ENCODE measurements around the gene CBLN3. TPM values are rescaled to one million over a fixed set of nuclear protein-coding genes. Genes with fewer than 3 reads are reported as not detected.

CBLN3 gene
- total RNA-seq, 2 experiments from 2014 or later: 1.1 to 1.3 TPM

GRCh38 chr14:24411443-24412389, 17.8 kb downstream of the CBLN3 start:
- DNase-seq: peak; percentile 47
- no peaks in the 10 kb centered on the region for H3K27me3 Mint-ChIP-seq (ENCODE audit: low read depth)
- H3K4me1 Mint-ChIP-seq (ENCODE audit: low read depth): no peaks in the 10 kb centered on the region
- H3K9me3 Mint-ChIP-seq (ENCODE audit: insufficient read depth): no peaks in the 10 kb centered on the region
- ChIA-PET CTCF (interaction anchor here (1.3 to 3.1 kb wide), 5 partner anchors 15 to 78 kb away, joined by 3 to 18 read pairs (median 3); no protein-coding TSS in a partner anchor), POLR2A (no interaction called here)
- no peak overlapping the region for H3K4me3 Mint-ChIP-seq
- ATAC-seq: peak; percentile 73
- H3K36me3 Mint-ChIP-seq (ENCODE audit: low read depth): no peaks in the 10 kb centered on the region
- H3K27ac Mint-ChIP-seq: no peak overlapping the region

- no peaks in the 10 kb centered on the region for H3K9me3 Mint-ChIP-seq (ENCODE audit: insufficient read depth)
- ATAC-seq (no peak), DNase-seq (no peak)
- CTCF ChIA-PET: interaction anchor here (1.2 to 1.8 kb wide), 6 partner anchors 21 to 77 kb away, joined by 3 to 10 read pairs (median 4); no protein-coding TSS in a partner anchor
- H3K4me3 Mint-ChIP-seq: no peak overlapping the region
- no peaks in the 10 kb centered on the region for H3K36me3 Mint-ChIP-seq (ENCODE audit: low read depth)
- peaks cover 2% of the 10 kb centered on the region for H3K27me3 Mint-ChIP-seq (ENCODE audit: low read depth)
- H3K27ac Mint-ChIP-seq: no peak overlapping the region
- POLR2A ChIA-PET: interaction anchor here (1.1 kb wide), 1 partner anchor 20 kb away, joined by 6 read pairs; the partner anchor contains the start of gene KHNYN
- H3K4me1 Mint-ChIP-seq (ENCODE audit: low read depth): no peaks in the 10 kb centered on the region
Observed at GRCh38 chr14:24409956-24410355, 19.5 kb downstream of the CBLN3 start.

GRCh38 chr14:24409192-24409591, 20.3 kb downstream of the CBLN3 start:
- no peak overlapping the region for H3K27ac Mint-ChIP-seq
- no peak overlapping the region for H3K4me3 Mint-ChIP-seq
- no peaks in the 10 kb centered on the region for H3K9me3 Mint-ChIP-seq (ENCODE audit: insufficient read depth)
- H3K36me3 Mint-ChIP-seq (ENCODE audit: low read depth): no peaks in the 10 kb centered on the region
- H3K4me1 Mint-ChIP-seq (ENCODE audit: low read depth): no peaks in the 10 kb centered on the region
- ATAC-seq (no peak), DNase-seq (no peak)
- H3K27me3 Mint-ChIP-seq (ENCODE audit: low read depth): peaks cover 9% of the 10 kb centered on the region
- ChIA-PET CTCF (interaction anchor here (1.4 to 1.8 kb wide), 5 partner anchors 9 to 76 kb away, joined by 3 to 10 read pairs (median 5); no protein-coding TSS in a partner anchor), POLR2A (interaction anchor here (1.1 kb wide), 1 partner anchor 21 kb away, joined by 6 read pairs; the partner anchor contains the start of gene KHNYN)

GRCh38 chr14:24408764-24409163, 20.7 kb downstream of the CBLN3 start:
- no peaks in the 10 kb centered on the region for H3K36me3 Mint-ChIP-seq (ENCODE audit: low read depth)
- no peaks in the 10 kb centered on the region for H3K4me1 Mint-ChIP-seq (ENCODE audit: low read depth)
- DNase-seq: no peak
- no peak for ATAC-seq
- CTCF ChIA-PET: interaction anchor here (1.6 to 1.8 kb wide), 4 partner anchors 10 to 75 kb away, joined by 3 to 10 read pairs (median 8); no protein-coding TSS in a partner anchor
- H3K9me3 Mint-ChIP-seq (ENCODE audit: insufficient read depth): no peaks in the 10 kb centered on the region
- no peak overlapping the region for H3K4me3 Mint-ChIP-seq
- H3K27me3 Mint-ChIP-seq (ENCODE audit: low read depth): peaks cover 14% of the 10 kb centered on the region
- POLR2A ChIA-PET: interaction anchor here (1.1 kb wide), 1 partner anchor 21 kb away, joined by 6 read pairs; the partner anchor contains the start of gene KHNYN
- no peak overlapping the region for H3K27ac Mint-ChIP-seq

GRCh38 chr14:24407608-24408325, 21.7 kb downstream of the CBLN3 start:
- no peak overlapping the region for H3K4me3 Mint-ChIP-seq
- ATAC-seq (no peak), DNase-seq (no peak)
- H3K27me3 Mint-ChIP-seq (ENCODE audit: low read depth): peaks cover 24% of the 10 kb centered on the region
- H3K36me3 Mint-ChIP-seq (ENCODE audit: low read depth): no peaks in the 10 kb centered on the region
- POLR2A ChIA-PET: no interaction called here
- CTCF ChIA-PET: interaction anchor here (0.9 to 1.6 kb wide), 2 partner anchors 11 to 16 kb away, joined by 3 to 4 read pairs; no protein-coding TSS in a partner anchor
- H3K27ac Mint-ChIP-seq: no peak overlapping the region
- H3K9me3 Mint-ChIP-seq (ENCODE audit: insufficient read depth): no peaks in the 10 kb centered on the region
- H3K4me1 Mint-ChIP-seq (ENCODE audit: low read depth): no peaks in the 10 kb centered on the region

- CTCF ChIA-PET: interaction anchor here (0.5 to 2.1 kb wide), 4 partner anchors 10 to 74 kb away, joined by 3 to 10 read pairs (median 4); no protein-coding TSS in a partner anchor
- ATAC-seq (no peak), DNase-seq (no peak)
- H3K27me3 Mint-ChIP-seq (ENCODE audit: low read depth): peaks cover 34% of the 10 kb centered on the region
- H3K4me3 Mint-ChIP-seq: no peak overlapping the region
- no peak overlapping the region for H3K27ac Mint-ChIP-seq
- H3K4me1 Mint-ChIP-seq (ENCODE audit: low read depth): no peaks in the 10 kb centered on the region
- H3K9me3 Mint-ChIP-seq (ENCODE audit: insufficient read depth): no peaks in the 10 kb centered on the region
- no peaks in the 10 kb centered on the region for H3K36me3 Mint-ChIP-seq (ENCODE audit: low read depth)
- POLR2A ChIA-PET: interaction anchor here (1.6 kb wide), 1 partner anchor 24 kb away, joined by 10 read pairs; the partner anchor contains the start of genes CBLN3 and KHNYN
Observed at GRCh38 chr14:24406416-24406815, 23.1 kb downstream of the CBLN3 start.

GRCh38 chr14:24404814-24405213, 24.7 kb downstream of the CBLN3 start:
- Mint-ChIP-seq H3K36me3 (ENCODE audit: low read depth) (no peaks in the 10 kb centered on the region), H3K9me3 (ENCODE audit: insufficient read depth) (no peaks in the 10 kb centered on the region), H3K27ac (no peak overlapping the region), H3K4me3 (no peak overlapping the region), H3K27me3 (ENCODE audit: low read depth) (peaks cover 39% of the 10 kb centered on the region), H3K4me1 (ENCODE audit: low read depth) (no peaks in the 10 kb centered on the region)
- ChIA-PET POLR2A (no interaction called here), CTCF (interaction anchor here (0.8 kb wide), 1 partner anchor 18 kb away, joined by 3 read pairs; no protein-coding TSS in a partner anchor)
- DNase-seq (no peak), ATAC-seq (no peak)

GRCh38 chr14:24403294-24403998, 26.0 kb downstream of the CBLN3 start:
- DNase-seq (no peak), ATAC-seq (no peak)
- no peaks in the 10 kb centered on the region for H3K9me3 Mint-ChIP-seq (ENCODE audit: insufficient read depth)
- H3K4me1 Mint-ChIP-seq (ENCODE audit: low read depth): peaks cover 4% of the 10 kb centered on the region
- no peaks in the 10 kb centered on the region for H3K36me3 Mint-ChIP-seq (ENCODE audit: low read depth)
- H3K27me3 Mint-ChIP-seq (ENCODE audit: low read depth): peaks cover 43% of the 10 kb centered on the region
- no peak overlapping the region for H3K27ac Mint-ChIP-seq
- ChIA-PET CTCF (no interaction called here), POLR2A (interaction anchor here (1.0 kb wide), 1 partner anchor 26 kb away, joined by 4 read pairs; the partner anchor contains the start of genes CBLN3 and KHNYN)
- no peak overlapping the region for H3K4me3 Mint-ChIP-seq

- no peak overlapping the region for H3K4me3 Mint-ChIP-seq
- no peaks in the 10 kb centered on the region for H3K36me3 Mint-ChIP-seq (ENCODE audit: low read depth)
- H3K27me3 Mint-ChIP-seq (ENCODE audit: low read depth): peaks cover 51% of the 10 kb centered on the region
- DNase-seq (no peak), ATAC-seq (no peak)
- peaks cover 4% of the 10 kb centered on the region for H3K4me1 Mint-ChIP-seq (ENCODE audit: low read depth)
- no peak overlapping the region for H3K27ac Mint-ChIP-seq
- ChIA-PET POLR2A (no interaction called here), CTCF (no interaction called here)
- no peaks in the 10 kb centered on the region for H3K9me3 Mint-ChIP-seq (ENCODE audit: insufficient read depth)
Observed at GRCh38 chr14:24401810-24402702, 27.4 kb downstream of the CBLN3 start.

- peaks cover 57% of the 10 kb centered on the region for H3K27me3 Mint-ChIP-seq (ENCODE audit: low read depth)
Observed at GRCh38 chr14:24399999-24400718, 29.3 kb downstream of the CBLN3 start.

More at GRCh38 chr14:24399999-24400718, 29.3 kb downstream of the CBLN3 start:
- H3K36me3 Mint-ChIP-seq (ENCODE audit: low read depth): no peaks in the 10 kb centered on the region
- CTCF ChIA-PET: no interaction called here
- H3K27ac Mint-ChIP-seq: no peak overlapping the region
- peaks cover 11% of the 10 kb centered on the region for H3K4me1 Mint-ChIP-seq (ENCODE audit: low read depth)
- POLR2A ChIA-PET: interaction anchor here (0.8 kb wide), 1 partner anchor 60 kb away, joined by 4 read pairs; the partner anchor contains the start of gene RIPK3
- H3K9me3 Mint-ChIP-seq (ENCODE audit: insufficient read depth): no peaks in the 10 kb centered on the region
- no peak overlapping the region for H3K4me3 Mint-ChIP-seq
- DNase-seq (no peak), ATAC-seq (no peak)
